ENCODE data around the gene NAA20.
"Not testable (repeated sequence)": the region's sequence is repeated elsewhere in the genome, so short reads cannot be mapped to it uniquely, and the experiment has no call there.

The NAA20 gene

DNA sequence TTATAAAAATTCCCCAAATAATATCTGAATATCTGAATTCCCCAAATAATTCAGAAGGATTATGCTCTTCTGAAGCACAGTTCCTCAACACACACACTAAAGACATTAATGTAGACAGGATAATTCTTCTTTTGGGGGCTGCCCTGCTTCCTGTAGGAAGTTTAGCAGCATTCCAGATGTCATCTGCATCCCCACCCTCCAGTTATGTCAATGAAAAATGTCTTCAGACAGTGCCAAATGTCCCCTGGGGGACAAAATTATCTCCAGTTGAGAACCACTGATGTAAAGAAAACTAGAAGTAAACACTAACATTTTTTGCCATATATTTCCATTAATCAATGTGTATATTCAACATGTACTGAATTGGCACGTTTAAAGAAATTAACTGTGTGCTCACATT lies 25.9 kb upstream of the NAA20 start:
- DNase-seq (ENCODE audit: low read depth in 3 of 3, low spot score in 1 of 3), result no peak

DNA sequence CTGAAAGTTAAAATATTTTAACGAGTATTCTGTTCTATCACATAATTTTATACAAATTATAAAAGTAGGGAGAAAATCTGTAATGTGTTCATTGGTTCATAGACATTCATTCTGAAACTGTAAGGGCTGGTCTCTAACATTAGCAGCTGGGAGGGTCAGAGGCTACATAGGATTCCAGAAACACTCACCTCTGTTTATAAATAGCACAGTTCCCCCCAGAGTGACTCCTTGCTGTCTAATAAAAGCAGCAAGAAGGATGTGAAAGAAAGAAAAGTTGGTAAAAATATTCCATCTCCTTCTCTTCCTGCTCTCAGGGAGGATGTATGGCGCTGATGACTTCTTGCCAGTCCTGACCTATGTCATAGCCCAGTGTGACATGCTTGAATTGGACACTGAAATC lies 25.3 kb upstream of the NAA20 start:
- no peak for DNase-seq (ENCODE audit: low read depth in 3 of 3, low spot score in 1 of 3)

DNA sequence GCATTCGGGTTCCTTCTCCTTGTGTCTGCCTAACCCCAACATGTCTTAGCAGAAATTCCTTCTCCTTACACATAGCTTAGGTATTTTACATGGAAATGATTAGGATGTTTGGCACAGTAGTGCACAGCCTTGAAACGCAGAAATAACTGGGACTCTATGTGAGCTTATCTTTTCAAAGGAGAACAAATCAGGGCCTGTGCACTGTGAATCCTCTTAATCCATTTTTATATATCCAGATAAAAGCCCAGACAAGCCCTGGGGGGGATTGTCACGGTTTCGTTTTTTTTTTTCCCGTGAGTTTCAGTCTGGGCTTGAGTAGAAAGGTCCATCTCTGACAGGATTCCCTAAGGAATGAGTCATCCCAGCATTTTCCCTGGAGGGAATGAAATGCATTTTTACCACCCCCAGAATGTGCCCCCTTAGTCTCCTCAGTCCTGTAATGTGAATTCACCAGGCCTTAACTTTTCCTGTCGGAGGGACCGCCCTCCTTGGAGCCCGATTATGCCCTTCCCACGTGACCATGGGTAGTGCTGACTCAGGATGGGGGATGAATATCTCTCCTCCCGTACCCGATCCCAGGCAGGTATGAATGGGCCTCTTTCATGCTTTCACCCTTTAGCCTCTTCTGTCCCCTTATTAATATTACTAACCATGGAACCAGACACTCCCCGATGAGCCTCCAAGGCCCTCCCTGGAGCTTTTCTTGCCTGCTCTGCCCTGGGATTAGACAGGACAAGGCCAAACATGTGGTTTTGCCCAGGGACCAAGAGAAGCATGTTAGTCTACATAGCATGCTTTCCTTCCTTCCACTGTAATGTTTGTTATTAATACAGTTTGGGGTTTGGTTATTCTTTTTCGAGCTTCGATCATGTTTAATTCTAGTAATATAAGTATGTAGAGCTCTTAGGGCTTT lies 23.9 kb upstream of the NAA20 start:
- no peak for DNase-seq (ENCODE audit: low read depth in 3 of 3, low spot score in 1 of 3)

DNA sequence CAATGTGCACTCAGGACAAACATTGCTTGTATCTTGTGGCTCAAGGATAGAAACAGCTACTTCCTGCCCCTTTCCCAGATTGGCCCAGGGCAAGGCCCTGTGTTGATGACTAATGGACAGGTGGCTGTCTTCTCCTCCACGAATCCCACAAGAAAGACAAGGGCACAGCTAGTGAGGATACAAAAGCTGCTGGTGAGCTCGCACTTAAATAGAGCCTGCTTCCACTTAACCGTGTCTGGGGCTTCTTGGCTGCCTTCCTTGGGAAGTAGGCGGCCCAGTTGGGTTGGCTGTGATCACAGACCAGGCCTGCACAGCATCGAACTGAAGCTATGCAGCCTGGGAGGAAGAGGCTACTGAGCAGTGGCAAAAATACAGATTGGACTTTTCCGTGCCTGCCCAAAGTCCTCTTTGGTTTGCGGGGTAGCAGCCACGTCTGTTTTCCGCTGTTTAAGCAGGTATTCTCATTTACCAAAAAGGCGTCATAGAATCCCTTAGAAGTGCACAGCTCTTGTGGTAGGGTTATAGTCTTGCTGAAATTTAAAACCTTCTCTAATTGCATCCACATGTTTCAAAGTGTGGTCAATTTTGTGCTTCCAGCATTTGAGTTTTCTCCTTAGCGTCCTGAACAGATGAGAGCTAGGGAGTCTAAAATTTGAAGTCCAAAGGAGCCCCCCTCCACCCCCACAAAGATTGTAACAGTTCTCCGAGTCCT lies 23.0 kb upstream of the NAA20 start:
- no peak for DNase-seq (ENCODE audit: low read depth in 3 of 3, low spot score in 1 of 3)

DNA sequence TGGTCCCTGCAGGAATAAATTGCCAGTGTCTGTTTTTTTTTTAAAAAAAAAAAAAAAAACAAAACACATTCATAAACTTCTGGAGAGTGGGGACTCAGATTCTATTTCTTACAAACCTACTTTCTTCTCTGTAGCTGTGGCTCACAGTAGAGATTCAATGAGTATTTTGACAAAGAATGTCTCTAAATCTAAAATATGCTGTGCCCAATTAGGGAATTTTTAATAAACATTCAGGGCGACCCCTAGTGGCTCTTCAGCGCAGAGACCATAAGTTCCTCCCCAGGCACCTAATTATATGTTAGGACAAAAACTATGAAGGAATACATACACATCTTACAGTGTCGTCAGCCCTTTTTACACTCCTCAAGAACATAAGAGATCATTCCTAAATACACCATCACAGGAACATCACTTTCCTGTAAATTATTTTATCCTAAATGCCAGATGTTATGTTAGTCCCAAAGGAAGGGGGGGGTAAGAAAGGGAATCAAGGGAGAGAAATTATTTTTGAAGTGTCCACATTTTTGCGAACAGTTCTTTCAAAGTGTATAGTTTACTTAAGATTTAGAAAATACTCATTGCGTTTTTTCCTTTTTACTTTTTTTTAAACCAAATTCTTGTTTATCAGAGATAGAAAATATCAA lies 21.8 kb upstream of the NAA20 start:
- no peak for DNase-seq (ENCODE audit: low read depth in 3 of 3, low spot score in 1 of 3)

DNA sequence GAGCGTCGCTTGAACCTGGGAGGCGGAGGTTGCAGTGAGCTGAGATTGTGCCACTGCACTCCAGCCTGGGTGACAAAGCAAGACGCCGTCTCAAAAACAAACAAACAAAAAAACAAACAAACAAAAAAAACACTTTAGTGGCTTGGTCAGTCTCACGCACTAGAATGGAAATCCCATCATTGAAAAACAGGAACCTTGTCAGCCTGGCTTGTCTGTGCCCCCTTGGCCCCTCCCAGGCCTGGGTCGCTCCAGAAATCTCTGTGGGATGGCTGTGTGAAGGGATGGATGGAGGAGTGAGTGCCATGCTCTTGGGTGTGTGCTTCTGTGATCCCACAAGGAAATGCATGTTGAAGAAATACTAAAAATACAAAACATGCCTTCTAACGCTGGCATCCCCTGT lies 20.9 kb upstream of the NAA20 start:
- no peak for DNase-seq (ENCODE audit: low read depth in 3 of 3, low spot score in 1 of 3)

DNA sequence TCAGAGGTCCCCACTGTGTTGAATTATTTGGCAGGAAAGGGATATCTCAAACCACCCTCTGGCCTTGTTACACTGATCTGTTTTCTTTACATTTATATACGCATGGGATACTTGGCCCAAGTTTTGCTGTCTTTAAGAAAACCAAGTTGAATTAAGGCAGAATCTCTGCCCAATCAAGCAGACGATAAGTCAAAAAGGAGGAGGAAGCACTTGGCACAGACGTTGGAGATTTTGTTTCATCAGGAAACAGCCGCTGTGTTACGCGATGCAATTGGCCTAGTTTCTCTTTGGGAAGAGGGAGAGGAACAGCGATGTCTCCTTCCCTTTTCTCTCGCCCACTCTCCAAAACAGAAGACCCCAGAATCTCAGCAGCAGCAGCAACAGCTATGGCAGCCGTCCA lies 20.2 kb upstream of the NAA20 start:
- DNase-seq (ENCODE audit: low read depth in 3 of 3, low spot score in 1 of 3), result no peak

DNA sequence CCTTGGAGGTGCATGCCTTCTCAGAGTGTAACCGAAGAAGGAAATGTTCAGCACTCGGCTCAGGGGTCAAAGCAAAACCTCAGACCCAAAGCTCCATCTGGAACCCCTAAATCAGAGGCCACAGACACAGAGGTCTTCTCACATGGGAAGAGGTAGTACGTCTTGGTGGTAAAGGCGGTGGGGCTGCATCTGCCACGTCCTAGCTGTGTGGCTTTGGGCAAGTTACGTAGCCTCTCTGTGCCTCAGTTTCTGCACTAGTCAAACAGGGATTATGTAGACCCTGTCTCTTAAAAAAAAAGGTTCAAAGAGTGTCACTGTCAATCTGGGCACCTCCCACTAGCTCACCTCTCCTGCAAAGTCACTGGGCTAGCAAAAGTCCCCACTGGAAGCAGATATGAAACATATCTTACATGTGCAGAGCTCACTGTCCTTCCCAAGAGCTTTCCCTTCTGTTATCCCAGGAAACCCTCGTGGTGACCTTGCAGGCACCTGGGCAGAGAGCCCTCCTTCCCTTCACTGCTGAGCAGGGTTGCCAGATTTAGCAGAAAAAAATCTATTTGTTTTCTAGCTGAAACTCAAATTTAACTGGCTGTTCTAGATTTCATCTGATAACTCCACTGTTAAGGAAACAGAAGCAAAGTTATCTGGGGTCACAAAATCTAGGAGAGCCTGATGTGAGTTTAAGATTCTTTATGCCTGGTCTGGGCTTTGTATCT lies 18.0 kb upstream of the NAA20 start:
- DNase-seq (ENCODE audit: low read depth in 3 of 3, low spot score in 1 of 3), result no peak

DNA sequence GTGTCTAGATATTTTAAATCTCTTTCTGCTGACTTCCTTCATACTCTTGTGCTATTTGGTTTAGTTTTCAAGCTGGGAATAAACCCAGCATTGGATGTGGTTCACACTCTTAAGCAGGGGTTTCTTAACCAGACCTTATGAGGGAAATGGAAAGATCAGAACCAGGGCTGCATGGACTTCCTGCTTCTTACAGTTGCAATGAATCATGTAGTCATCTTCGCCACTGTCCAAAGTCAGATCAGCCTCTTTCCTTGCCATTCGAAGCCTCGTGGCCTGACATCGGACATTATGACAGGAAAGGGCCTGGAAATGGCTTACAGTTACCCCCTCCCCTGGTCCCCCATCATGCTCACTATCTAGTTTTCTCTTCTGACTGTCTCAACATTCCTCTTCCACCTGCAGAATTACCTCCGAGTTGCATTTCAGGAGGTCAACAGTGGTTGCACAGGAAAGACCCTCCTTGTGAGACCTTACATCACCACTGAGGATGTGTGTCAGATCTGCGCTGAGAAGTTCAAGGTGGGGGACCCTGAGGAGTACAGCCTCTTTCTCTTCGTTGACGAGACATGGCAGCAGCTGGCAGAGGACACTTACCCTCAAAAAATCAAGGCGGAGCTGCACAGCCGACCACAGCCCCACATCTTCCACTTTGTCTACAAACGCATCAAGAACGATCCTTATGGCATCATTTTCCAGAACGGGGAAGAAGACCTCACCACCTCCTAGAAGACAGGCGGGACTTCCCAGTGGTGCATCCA lies 16.8 kb upstream of the NAA20 start:
- DNase-seq (ENCODE audit: low read depth in 3 of 3, low spot score in 1 of 3), result no peak

DNA sequence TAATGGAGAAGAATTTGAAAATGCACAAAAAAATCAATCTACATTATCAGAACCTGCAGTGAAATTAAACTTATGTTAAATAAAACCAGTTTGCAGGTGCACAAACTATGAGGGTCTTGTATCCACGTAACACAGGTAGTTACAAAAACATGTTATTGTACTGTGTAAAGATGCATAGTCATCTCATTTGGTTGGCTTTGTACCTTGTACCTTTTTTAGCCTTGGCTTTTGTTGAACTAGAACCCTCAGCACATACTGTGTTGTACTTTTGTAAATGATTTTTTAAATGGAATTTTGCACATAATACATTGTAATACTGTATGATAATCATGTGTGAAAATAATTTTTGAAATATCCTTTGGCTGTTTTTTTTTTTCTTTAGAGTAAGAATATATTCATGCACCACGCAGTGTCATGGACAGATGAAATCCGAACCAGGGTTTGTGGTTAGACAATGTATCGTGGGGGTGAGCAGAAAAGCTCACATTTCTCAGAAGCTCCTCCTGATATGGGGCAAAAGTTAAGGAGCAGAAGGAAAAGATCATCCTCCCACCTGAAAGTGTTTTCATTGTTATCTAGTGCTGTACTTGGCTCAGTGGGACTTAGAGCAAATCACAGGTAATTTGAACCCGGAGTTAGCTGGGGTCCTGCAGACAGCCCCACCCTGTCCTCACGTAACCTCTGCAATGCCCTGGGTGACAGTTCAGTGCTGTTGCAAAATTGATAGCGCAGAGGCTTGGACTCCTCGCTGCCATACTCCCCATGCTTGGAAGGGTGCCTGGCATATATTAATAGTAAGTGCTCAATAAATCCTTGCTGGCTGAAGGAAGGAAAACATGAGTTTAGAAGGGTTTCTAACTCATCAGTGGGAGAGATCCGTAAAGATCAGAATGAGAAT lies 14.8 kb upstream of the NAA20 start:
- DNase-seq (ENCODE audit: low read depth in 3 of 3, low spot score in 1 of 3), result no peak

DNA sequence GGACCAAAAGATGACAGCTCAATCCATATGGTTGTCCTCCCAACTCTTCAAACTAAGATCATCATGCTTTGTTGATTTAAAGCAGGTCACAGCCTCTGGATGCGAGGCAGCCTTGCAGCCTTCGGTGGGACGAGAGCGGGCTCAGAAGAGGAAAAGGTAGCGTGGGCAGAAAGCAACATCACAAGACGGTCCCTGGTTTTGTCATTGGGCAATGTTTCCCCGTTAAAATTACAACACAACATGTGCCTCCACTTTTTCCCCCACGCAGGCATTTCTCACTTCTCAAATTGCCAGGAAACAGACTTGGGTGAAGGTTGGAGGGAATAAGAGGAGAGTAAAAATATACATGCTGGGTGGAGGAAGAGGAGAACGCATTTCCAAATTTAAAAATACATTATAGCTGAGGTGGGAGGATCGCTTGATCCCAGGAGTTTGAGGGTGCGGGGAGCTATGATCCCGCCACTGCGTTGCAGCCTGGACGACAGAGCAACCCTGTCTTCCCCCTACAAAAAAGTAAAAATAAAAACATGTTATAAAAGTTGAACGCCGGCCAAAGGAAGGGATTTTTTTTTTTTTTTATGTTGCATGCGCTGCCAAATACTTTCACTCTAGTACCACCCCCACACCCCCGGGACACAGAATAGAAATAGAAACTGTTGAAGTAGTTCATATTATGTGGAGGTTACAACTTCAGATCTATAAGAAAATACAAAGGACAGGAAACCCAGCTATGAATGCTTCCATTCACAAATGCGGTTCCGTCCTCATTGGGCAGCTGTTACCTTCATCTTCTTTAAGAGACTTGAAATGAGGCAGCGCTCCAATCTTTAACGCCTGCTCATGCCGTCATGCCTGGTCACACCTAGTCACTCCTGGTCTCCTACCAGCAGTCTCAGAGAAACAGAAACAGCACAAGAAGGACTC lies 13.9 kb upstream of the NAA20 start:
- DNase-seq (ENCODE audit: low read depth in 3 of 3, low spot score in 1 of 3), result no peak

DNA sequence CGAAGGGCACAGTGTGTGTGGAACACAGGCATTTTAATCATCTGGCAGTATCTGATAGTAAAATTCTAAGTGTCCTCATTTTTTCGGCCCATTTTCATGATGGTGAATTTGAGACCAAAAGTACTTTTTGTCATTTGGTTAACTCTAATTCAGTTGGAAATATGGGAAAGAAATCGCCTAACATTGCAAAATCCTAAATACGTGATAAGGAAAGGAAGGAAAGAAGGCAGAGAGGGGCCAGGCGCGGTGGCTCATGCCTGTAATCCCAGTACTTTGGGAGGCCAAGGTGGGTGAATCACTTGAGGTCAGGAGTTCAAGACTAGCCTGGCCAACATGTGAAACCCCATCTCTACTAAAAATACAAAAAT lies 13.2 kb upstream of the NAA20 start:
- not testable (repeated sequence) for DNase-seq (ENCODE audit: low read depth in 3 of 3, low spot score in 1 of 3)

DNA sequence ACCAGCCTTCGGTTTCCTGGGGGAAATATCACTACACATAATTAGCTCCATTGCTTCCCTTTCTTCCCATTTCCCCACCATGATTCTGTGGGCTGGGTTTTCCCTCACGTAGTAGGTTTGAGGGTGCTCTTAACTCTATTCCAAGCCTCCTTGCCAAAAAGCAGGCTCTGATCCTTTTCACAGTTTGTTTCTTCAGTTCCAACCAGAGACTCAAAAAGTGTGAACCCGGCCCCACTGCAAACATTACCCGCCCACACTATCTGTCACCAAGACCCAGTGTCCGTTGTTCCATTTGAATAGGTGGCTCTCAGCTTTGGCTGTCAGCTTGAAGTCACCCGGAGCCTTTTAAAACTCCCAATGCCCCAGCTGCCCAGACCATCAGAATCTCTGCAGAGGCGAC lies 11.8 kb upstream of the NAA20 start:
- DNase-seq (ENCODE audit: low read depth in 3 of 3, low spot score in 1 of 3), result no peak

DNA sequence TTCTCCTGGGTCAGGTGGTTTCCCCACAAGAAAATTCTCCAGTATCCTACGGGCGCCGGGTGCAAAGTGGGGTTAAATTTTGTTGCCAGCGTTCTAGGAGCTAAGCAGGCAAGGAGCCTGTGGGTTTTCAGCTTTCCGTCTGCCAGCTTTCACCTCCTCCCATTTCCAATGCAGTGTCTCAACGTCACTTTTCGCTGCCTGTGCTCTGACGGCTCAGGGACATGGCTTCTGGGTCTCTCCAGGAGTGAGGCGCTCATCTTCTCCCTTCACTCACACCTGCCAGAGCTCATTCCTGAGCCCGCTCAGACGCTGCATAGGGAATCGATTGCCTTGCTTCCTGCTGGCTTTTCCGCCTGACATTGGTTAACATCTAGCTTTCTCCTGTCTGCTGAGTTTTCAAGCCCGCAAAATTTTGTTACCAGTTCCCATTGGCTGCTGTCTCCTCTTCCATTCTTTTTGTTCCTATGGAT lies 7.3 kb upstream of the NAA20 start:
- no peak for DNase-seq (ENCODE audit: low read depth in 3 of 3, low spot score in 1 of 3)

DNA sequence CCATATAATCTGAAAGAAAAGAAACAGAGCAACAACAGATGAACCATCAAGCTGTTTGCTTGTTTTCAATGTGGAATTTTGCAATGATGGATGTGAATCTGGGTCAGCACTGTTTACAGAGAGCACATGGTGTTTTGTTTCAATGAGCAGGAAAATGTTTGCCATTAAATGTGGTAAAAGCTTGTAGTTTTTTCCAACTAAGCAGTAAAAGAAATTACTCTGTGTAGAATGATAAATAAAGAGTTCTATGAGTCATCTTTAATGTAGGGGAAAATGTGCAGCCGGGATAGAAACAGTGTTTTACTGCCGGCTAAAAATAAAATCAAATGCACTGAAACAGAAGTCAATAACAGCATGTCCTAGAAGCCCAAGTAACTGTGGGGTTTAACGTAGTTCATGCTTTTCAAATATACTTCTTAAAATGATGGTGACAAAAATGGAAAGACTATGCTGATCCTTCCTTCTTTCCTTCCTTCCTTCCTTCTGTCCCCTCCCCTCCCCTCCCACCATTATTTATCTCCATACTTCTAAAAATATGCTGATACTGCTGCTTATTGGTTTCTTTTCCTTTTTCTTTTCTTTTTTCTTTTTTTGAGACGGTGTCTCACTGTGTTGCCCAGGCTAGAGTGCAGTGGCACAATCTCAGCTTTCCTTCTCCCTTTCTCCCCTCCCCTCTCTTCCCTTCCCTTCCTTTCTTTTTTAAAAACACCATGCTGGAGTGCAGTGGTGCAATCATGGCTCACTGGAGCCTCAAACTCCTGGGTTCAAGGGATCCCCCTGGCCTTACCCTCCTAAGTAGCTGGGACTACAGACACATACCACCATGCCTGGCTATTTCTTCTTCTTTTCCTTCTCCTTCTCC lies 6.3 kb upstream of the NAA20 start:
- DNase-seq (ENCODE audit: low read depth in 3 of 3, low spot score in 1 of 3), result no peak

DNA sequence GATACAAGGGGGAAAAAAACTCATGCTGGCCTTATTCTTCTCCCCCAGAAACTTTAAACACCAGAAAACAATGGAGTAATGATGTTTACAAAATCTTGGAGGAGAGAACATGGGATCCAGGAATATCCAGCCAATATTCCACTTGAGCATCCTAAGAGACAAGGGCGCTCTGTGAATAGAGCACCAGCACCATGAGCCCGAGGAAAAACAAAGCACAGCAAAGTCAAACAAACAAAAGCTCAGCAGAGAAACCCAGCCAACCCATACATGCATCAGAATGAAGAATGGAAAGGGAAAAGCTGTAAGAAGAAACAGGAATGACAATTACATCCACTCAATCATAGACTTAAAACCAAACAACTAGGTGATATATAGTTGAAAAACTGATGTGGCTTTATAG lies 4.6 kb upstream of the NAA20 start:
- DNase-seq (ENCODE audit: low read depth in 3 of 3, low spot score in 1 of 3), result no peak

DNA sequence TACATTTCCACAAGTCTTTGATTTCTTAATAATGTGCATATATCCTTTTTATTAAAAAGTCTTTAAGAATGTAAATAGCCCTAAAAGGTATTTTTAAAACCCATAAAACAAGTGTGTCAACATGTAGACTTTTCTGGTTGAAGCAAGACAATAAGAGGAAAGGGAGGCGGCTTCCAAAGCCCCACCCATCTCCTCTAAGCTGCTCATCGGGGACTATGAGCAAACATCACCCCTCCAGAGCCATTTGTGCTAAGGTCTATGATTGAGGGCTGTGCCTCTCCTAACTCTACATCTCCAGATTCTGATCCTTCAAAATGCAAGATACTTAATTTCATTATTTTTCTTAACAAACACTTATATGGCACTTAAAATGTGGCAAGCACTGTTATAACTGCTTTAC lies 2.5 kb upstream of the NAA20 start:
- DNase-seq (ENCODE audit: low read depth in 3 of 3, low spot score in 1 of 3), result no peak

DNA sequence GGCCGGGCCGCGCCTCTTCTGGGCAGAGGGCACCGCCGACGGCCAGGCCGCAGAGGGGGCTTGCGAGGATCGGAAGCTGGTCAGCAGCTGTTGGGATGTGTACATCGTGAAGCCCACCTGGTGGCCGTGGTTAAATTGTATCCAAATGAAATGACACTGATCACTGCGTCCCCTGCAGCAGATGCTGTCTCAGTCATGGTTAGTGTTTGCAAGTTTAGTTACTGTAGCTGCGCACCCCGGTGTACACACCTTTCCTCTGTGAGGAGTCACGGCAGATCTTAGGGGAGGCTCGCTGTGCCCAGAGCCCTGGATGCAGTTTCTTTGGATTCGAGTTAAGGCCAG lies 653 bp downstream of the NAA20 start:
- DNase-seq (ENCODE audit: low read depth in 3 of 3, low spot score in 1 of 3), result no peak

All from stimulated activated CD4-positive, alpha-beta T cell treated with anti-CD3 and anti-CD28 coated beads, TNF-alpha, amount 100 ng/mL, for 1 hour (primary cell).